Fibroblast of lung (primary cell): Measurements from ENCODE around the gene PDGFA.

Experiments used
- CTCF ChIP-seq, 2 donors: IDR thresholded peaks in 1 of 2; conservative IDR thresholded peaks in 1 of 2; 1 replicate in 1 of 2; 2 replicates in 1 of 2; pipeline ENCODE4 v1.5.1; 2011 to 2012; ENCODE audit warnings: low read length in 2 of 2, control low read depth in 1 of 2, inconsistent platforms in 1 of 2, low read depth in 1 of 2, mild to moderate bottlenecking in 1 of 2
- EZH2 ChIP-seq: IDR thresholded peaks from 2 replicates; pipeline ENCODE4 v1.5.1; 2012; ENCODE audit warnings: low read length, control low read depth, mild to moderate bottlenecking; ENCODE audit errors: missing control alignments

DNA sequence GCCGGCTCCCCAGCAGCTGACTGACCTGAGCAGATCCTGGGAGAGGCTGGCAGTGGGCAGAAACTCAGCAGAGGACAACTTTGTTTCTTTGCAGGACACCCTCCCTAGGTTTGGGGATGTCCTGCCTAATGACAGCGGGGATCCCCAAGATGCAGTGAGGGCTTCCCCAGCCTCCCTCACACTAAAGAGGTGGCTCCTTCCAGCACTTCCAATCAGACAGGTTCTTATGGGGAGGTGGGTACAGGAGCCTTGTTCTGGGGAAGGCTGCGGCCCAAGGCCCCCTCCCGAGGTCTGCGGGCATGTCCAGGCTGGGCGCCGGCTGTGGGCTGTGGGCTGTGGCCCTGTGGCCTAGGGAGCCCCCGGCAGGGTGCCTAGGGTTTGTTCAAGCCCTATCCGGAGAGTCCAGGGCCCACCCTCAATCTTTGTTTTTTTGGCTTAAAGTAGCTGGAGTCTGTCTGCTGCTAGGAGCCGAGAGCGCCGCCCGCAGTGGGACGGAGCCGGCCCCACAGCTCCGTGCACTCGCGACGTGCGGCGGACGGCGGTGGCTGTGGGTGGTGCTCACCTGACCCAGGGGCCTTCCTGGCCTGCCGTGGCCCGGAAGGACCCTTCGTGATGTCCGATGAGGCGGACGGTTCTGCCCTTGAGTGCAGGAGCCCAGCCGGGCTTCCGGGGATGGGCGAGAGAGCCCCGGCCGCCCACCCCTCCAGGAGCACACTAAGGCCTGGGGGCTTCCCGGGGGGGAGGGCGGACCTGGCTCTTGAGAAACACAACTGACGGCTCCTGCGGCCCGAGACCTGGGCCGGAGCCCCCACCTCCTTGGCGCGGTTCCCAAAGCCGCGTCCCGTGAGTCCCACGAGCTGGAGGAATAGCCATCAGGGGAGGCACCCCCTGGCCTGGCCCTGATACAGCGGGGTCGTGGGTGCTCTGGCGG lies 57.2 kb downstream of the PDGFA start:
- TF ChIP-seq CTCF (conservative IDR thresholded peaks at IDR 0.05 in 1 of 2, IDR thresholded peaks at IDR 0.05 in 1 of 2; ENCODE audit: low read depth in 1 of 2, low read length in 2 of 2), result no peak
- no peak for TF ChIP-seq EZH2
